HEK293 (cell line): ENCODE results near the gene MBLAC1.

Experiments used
- GFI1B ChIP-seq: fragments of 450-650 bp; formaldehyde crosslinking; IDR thresholded peaks from 2 replicates; pipeline ENCODE4 v1.5.1; 2016; ENCODE audit warnings: missing biosample characterization, missing genetic modification characterization
- KLF9 ChIP-seq: fragments of 450-650 bp; formaldehyde crosslinking; IDR thresholded peaks from 2 replicates; pipeline ENCODE4 v1.5.1; 2016; ENCODE audit warnings: missing biosample characterization, missing genetic modification characterization, low read depth
- YY1 ChIP-seq: fragments of 450-650 bp; formaldehyde crosslinking; IDR thresholded peaks from 2 replicates; pipeline ENCODE4 v1.5.1; 2018; ENCODE audit warnings: missing biosample characterization, missing genetic modification characterization
- ZBTB21 ChIP-seq: fragments of 450-650 bp; formaldehyde crosslinking; IDR thresholded peaks from 2 replicates; pipeline ENCODE4 v1.5.1; 2017; ENCODE audit warnings: missing biosample characterization, missing genetic modification characterization
- ZNF580 ChIP-seq: fragments of 450-650 bp; formaldehyde crosslinking; IDR thresholded peaks from 2 replicates; pipeline ENCODE4 v1.5.1; 2016; ENCODE audit warnings: missing biosample characterization, missing genetic modification characterization

DNA sequence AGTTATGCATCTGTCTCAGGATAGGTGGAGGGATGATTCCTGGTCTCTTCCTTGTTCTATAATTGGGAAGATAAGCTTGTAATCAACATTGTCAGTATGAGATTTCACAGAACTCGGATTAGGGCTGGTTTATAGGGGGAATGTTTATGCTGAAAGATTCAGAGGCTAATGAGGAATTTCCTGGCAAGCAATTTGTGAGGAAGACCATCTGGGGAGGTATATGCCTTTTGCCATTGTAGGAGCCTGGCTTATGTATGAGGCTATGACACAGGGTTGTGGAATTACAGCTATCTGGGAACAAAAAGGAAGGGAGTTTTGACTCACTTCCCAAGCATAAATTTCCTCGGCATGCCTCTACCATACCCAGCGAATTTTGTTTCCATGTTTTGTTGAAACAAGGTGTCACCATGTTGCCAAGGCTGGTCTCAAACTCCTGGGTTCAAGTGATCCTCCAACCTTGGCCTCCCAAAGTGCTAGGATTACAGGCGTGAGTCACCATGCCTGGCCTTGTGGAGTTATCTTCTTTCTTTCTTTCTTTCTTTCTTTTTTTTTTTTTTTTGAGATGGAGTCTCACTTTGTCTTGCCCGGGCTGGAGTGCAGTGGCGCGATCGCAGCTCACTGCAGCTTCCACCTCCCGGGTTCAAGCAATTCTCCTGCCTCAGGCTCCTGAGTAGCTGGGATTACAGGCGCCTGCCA, 39.6 kb upstream of the MBLAC1 start:
- no peak for TF ChIP-seq KLF9 (tag by site-specific recombination)
- TF ChIP-seq ZBTB21 (tag by site-specific recombination): no peak
- TF ChIP-seq ZNF580 (tag by site-specific recombination): no peak
- TF ChIP-seq GFI1B: no peak
- no peak for TF ChIP-seq YY1 (tag by site-specific recombination)
